ENCODE results near the gene VWA5B1. TPM values are rescaled to one million over a fixed set of nuclear protein-coding genes. Genes with fewer than 3 reads are reported as not detected.

VWA5B1 gene
- total and polyA plus RNA-seq, 2 of the 4 experiments (the other 2 are of a cell fraction) = not detected

DNA sequence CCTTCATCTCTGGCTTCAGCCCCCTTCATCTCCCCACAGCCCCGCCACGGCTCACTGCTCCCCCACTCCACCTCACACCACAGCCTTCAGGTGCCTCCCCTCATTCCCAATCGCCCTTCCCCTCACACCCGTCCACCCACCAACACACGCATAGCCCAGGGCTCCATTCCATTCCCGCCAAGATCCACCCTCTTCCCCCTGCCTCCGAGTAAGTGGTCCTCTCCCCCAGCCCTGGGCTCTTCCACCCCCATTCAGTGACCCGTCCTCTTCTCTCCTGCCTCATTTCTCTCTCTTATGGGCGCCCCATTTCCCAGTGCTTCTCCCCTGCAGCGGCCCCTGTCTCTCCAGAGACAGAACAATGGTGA is 53.2 kb downstream of the VWA5B1 start (continued):
- TF ChIP-seq BHLHE40 (IDR thresholded peaks at IDR 0.05; ENCODE audit: low read depth, low read length) (no peak), NFE2L2 (IDR thresholded peaks at IDR 0.05; ENCODE audit: low read depth, low read length) (no peak), CEBPB (IDR thresholded peaks at IDR 0.05; ENCODE audit: low read depth, low read length) (no peak)
- TF ChIP-seq, protein P1, sequence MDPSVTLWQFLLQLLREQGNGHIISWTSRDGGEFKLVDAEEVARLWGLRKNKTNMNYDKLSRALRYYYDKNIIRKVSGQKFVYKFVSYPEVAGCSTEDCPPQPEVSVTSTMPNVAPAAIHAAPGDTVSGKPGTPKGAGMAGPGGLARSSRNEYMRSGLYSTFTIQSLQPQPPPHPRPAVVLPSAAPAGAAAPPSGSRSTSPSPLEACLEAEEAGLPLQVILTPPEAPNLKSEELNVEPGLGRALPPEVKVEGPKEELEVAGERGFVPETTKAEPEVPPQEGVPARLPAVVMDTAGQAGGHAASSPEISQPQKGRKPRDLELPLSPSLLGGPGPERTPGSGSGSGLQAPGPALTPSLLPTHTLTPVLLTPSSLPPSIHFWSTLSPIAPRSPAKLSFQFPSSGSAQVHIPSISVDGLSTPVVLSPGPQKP (IDR thresholded peaks at IDR 0.05; ENCODE audit: borderline replicate concordance, low read depth, low read length) = no peak

DNA sequence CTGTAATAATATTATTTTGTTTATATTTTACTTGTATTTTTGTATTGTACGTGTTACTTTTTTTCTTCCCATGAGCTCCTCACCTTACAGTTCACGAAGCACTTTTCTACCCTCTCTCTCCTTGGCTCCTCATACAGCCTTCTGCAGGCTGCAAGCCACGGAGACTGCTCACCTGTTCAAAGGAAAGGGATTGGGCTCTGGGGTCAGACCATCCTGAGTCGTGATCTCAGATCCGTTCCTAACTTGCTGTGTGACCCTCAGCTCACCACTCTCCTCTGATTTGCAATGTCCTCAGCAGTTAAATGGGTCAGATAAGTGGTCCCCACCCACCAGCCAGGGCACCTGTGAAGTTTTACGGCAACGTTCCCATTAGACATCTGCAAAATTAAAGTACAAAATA is 54.1 kb downstream of the VWA5B1 start:
- no peak overlapping the region for H3K4ac ChIP-seq (ENCODE audit: low read depth, low read length)
- H3K9me3 ChIP-seq (ENCODE audit: control insufficient read depth, insufficient read depth, low read length) = 0 out of 2 replicates have a peak, but pooled peaks cover 2% of the 10 kb centered on the region
- H3K4me2 ChIP-seq (ENCODE audit: low read depth, low read length) = no peak overlapping the region
- no peak for DNase-seq
- H3K9ac ChIP-seq (ENCODE audit: low read depth, low read length) = no peak overlapping the region
- no peak overlapping the region for H2BK120ac ChIP-seq (ENCODE audit: low read depth, low read length)
- no peak overlapping the region for H2BK5ac ChIP-seq (ENCODE audit: low read depth, low read length, poor library complexity, severe bottlenecking)
- no peak overlapping the region for H3K14ac ChIP-seq (replicated peaks; ENCODE audit: low read depth, low read length)
- no peaks in the 10 kb centered on the region for H3K36me3 ChIP-seq (ENCODE audit: control insufficient read depth, insufficient read depth, low read length)
- ChIA-PET CTCF (no interaction called here), POLR2A (ENCODE audit: unreplicated experiment) (no interaction called here)
- no peaks in the 10 kb centered on the region for H3K4me1 ChIP-seq (ENCODE audit: control insufficient read depth, insufficient read depth, low read length)
- no peak overlapping the region for H2AK9ac ChIP-seq (replicated peaks; ENCODE audit: low read depth, low read length, poor library complexity)
- H3K23ac ChIP-seq (ENCODE audit: low read depth, low read length) = no peak overlapping the region
- H4K20me1 ChIP-seq (ENCODE audit: insufficient read depth, low read length) = no peaks in the 10 kb centered on the region
- dilution Hi-C loops (cut with HindIII; ENCODE audit: low sequenced_read_pairs, unreplicated experiment) = no loop called here
- intact Hi-C loops (cut with micrococcal nuclease) = no loop called here
- no peak overlapping the region for H3K27ac ChIP-seq (ENCODE audit: insufficient read depth, low read length)
- H2AFZ ChIP-seq (replicated peaks; ENCODE audit: low read length, poor library complexity) = no peak overlapping the region
- no peak overlapping the region for H2BK20ac ChIP-seq (ENCODE audit: low read depth, low read length)
- H3K18ac ChIP-seq (ENCODE audit: low read depth, low read length) = no peak overlapping the region
- no peaks in the 10 kb centered on the region for H3K79me1 ChIP-seq (ENCODE audit: low read depth in 1 of 2, low read length in 2 of 2)
- H3K9me1 ChIP-seq (ENCODE audit: insufficient read depth, low read length) = no peaks in the 10 kb centered on the region
- H3K4me3 ChIP-seq (ENCODE audit: insufficient read depth, low read depth, low read length) = no peak overlapping the region
- H2BK15ac ChIP-seq (ENCODE audit: low read depth, low read length) = no peak overlapping the region
- no peak overlapping the region for H4K91ac ChIP-seq (ENCODE audit: insufficient read depth, low read depth, low read length)
- H4K8ac ChIP-seq (ENCODE audit: low read depth in 2 of 2, low read length in 2 of 2) = no peak overlapping the region
- ATAC-seq (ENCODE audit: low read depth) = no peak
- no peak overlapping the region for H4K5ac ChIP-seq (ENCODE audit: low read depth, low read length)
- H3K27me3 ChIP-seq (ENCODE audit: control insufficient read depth, insufficient read depth, low read length) = peaks cover 31% of the 10 kb centered on the region
- no TSS peak for BruUV-seq (replicated peaks)
- in situ Hi-C loops (cut with MboI; ENCODE audit: low sequenced_read_pairs) = no loop called here
- H2AK5ac ChIP-seq (ENCODE audit: low read depth, low read length) = no peak overlapping the region
- no CpG with 5 or more reads among the region's 7 CpGs for WGBS, 2 experiments (ENCODE audit: extremely low coverage in 2 of 2, insufficient read length in 1 of 2)
- H3K56ac ChIP-seq (ENCODE audit: extremely low read depth, insufficient read depth, low read length) = no peak overlapping the region
- TF ChIP-seq RAD21 (IDR thresholded peaks at IDR 0.05; ENCODE audit: low read length) (no peak), POLR2A (IDR thresholded peaks at IDR 0.05; ENCODE audit: low read depth, low read length) (no peak), RCOR1 (IDR thresholded peaks at IDR 0.05; ENCODE audit: insufficient replicate concordance, low read length) (no peak), MXI1 (IDR thresholded peaks at IDR 0.05; ENCODE audit: borderline replicate concordance, low read depth, low read length) (no peak), MAZ (IDR thresholded peaks at IDR 0.05; ENCODE audit: borderline replicate concordance, low read depth, low read length) (no peak), BHLHE40 (IDR thresholded peaks at IDR 0.05; ENCODE audit: low read depth, low read length) (no peak), SMC3 (IDR thresholded peaks at IDR 0.05; ENCODE audit: low read depth, low read length) (no peak), MAFK (IDR thresholded peaks at IDR 0.05; ENCODE audit: low read depth, low read length) (no peak), CEBPB (IDR thresholded peaks at IDR 0.05; ENCODE audit: low read depth, low read length) (no peak)
- TF ChIP-seq, protein P2, sequence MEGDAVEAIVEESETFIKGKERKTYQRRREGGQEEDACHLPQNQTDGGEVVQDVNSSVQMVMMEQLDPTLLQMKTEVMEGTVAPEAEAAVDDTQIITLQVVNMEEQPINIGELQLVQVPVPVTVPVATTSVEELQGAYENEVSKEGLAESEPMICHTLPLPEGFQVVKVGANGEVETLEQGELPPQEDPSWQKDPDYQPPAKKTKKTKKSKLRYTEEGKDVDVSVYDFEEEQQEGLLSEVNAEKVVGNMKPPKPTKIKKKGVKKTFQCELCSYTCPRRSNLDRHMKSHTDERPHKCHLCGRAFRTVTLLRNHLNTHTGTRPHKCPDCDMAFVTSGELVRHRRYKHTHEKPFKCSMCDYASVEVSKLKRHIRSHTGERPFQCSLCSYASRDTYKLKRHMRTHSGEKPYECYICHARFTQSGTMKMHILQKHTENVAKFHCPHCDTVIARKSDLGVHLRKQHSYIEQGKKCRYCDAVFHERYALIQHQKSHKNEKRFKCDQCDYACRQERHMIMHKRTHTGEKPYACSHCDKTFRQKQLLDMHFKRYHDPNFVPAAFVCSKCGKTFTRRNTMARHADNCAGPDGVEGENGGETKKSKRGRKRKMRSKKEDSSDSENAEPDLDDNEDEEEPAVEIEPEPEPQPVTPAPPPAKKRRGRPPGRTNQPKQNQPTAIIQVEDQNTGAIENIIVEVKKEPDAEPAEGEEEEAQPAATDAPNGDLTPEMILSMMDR (conservative IDR thresholded peaks at IDR 0.05; ENCODE audit: low read depth, low read length) = no peak
- TF ChIP-seq, protein P3, sequence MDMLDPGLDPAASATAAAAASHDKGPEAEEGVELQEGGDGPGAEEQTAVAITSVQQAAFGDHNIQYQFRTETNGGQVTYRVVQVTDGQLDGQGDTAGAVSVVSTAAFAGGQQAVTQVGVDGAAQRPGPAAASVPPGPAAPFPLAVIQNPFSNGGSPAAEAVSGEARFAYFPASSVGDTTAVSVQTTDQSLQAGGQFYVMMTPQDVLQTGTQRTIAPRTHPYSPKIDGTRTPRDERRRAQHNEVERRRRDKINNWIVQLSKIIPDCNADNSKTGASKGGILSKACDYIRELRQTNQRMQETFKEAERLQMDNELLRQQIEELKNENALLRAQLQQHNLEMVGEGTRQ (IDR thresholded peaks at IDR 0.05; ENCODE audit: low read depth, low read length) = no peak

All from IMR-90 (cell line).